Measurements from ENCODE around the gene TPPP.

DNA sequence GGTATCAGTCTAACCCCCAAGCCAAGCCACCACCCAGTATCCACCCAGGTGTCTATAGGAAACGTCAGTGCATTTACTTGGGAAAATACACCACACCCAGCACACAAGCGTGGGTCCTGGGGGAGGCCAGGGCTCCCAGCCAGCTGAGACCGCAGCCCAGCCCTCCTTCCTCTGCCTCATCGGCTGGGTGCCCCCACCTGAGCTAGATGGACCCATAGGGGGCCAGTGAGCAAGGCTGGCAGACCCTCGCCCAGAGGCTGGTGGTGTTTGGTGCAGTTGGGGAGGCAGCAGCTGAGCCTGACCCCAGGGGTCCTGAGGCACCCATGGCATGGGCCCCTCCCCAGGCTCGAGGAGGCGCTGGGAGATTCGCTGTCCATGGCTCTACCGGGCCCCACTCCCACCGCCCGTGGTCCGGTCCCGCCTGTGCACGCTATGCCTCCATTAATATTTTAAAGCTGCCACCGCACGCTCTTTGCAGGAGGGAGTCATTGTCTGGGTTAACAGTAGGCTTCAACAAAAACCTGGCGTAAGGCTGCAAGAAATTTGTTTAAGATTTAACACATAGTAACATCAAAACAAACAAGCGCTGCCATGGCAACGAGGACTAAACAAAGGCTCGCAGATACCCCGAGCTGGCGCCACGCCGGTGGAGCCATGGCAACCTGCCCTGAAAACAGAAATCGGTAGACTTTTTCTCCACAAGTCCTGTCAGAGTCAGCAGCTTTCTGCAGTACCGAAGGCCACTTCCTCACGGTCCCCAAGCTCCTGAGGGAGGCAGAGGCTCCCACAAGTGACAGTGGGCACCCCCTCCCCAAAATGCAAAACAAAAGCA, 20.6 kb downstream of the TPPP start:
- TF ChIP-seq CTCF (conservative IDR thresholded peaks at IDR 0.05; ENCODE audit: low read depth in 2 of 2) (no peak), POLR2AphosphoS5 (IDR thresholded peaks at IDR 0.05; ENCODE audit: low read depth) (0 out of 2 replicates have a peak, but pooled peaks have one; percentile 9), JUNB (IDR thresholded peaks at IDR 0.05; ENCODE audit: unreplicated experiment) (no peak), EZH2 (IDR thresholded peaks at IDR 0.05; ENCODE audit: low read depth, unreplicated experiment) (no peak), EZH2phosphoT487 (IDR thresholded peaks at IDR 0.05; ENCODE audit: unreplicated experiment) (no peak), STAT1 (IDR thresholded peaks at IDR 0.05; ENCODE audit: unreplicated experiment) (no peak), REST (IDR thresholded peaks at IDR 0.05; ENCODE audit: unreplicated experiment) (no peak), ZNF114 (CRISPR knock-in tag; IDR thresholded peaks at IDR 0.05) (no peak), CREB1 (CRISPR knock-in tag; IDR thresholded peaks at IDR 0.05; ENCODE audit: low read depth) (no peak), ZNF331 (CRISPR knock-in tag; IDR thresholded peaks at IDR 0.05; ENCODE audit: low read depth) (no peak)
- TF ChIP-seq, protein P1, sequence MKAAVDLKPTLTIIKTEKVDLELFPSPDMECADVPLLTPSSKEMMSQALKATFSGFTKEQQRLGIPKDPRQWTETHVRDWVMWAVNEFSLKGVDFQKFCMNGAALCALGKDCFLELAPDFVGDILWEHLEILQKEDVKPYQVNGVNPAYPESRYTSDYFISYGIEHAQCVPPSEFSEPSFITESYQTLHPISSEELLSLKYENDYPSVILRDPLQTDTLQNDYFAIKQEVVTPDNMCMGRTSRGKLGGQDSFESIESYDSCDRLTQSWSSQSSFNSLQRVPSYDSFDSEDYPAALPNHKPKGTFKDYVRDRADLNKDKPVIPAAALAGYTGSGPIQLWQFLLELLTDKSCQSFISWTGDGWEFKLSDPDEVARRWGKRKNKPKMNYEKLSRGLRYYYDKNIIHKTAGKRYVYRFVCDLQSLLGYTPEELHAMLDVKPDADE (IDR thresholded peaks at IDR 0.05) = no peak

Measured in GM23338 (cell line).